Bronchus fibroblast of lung (primary cell): ENCODE measurements around the gene TUBG1. TPM values are rescaled to one million over a fixed set of nuclear protein-coding genes. Genes with fewer than 3 reads are reported as not detected.

Source experiments
- total RNA-seq: library from RNA; depleted of rRNA; stranded (reverse); fragments of >200 nt; gene quantifications from 2 replicates; pipeline ENCODE4 v1.2.3, GENCODE V29; 2015

The TUBG1 gene
- total RNA-seq = 119 and 128 TPM in 2 replicates

GRCh38 chr17:42609182-42609813 is at the start of gene TUBG1, which contains the start of gene RETREG3:
Gene TUBG1 (plus strand): TSS chr17:42609683. CDS start chr17:42609738, 55 bp downstream.
Gene RETREG3 (minus strand): TSS chr17:42609374. CDS start chr17:42609324, 50 bp downstream.

GRCh38 chr17:42561897-42562387 is 47.5 kb upstream of the TUBG1 start, which contains the start of gene COASY:
Gene COASY (plus strand): TSS chr17:42562148. CDS start chr17:42562623, 475 bp downstream.

GRCh38 chr17:42566883-42567573 is 42.5 kb upstream of the TUBG1 start, which contains the start of gene MLX:
Gene MLX (plus strand): TSS chr17:42567100. CDS start chr17:42567125, 25 bp downstream.

GRCh38 chr17:42577532-42578281 is 31.8 kb upstream of the TUBG1 start, which contains the start of gene PSMC3IP:
Gene PSMC3IP (minus strand): TSS chr17:42577729. CDS start chr17:42577686, 43 bp downstream.

GRCh38 chr17:42659079-42659931 is 49.8 kb downstream of the TUBG1 start, which contains the start of gene TUBG2:
Gene TUBG2 (plus strand): TSS chr17:42659284. CDS start chr17:42659504, 220 bp downstream.

Other genes starting within 250 kb of the TUBG1 start
- 43.0 and 43.3 TPM in 2 replicates for gene STAT3, start 221.2 kb upstream of the TUBG1 start, total RNA-seq
- gene CAVIN1, start 186.4 kb upstream of the TUBG1 start, total RNA-seq = 474 and 513 TPM in 2 replicates
- 15.8 and 19.6 TPM in 2 replicates for gene ATP6V0A1, start 150.8 kb upstream of the TUBG1 start, total RNA-seq
- gene NAGLU, start 73.4 kb upstream of the TUBG1 start, total RNA-seq = 31.4 and 37.3 TPM in 2 replicates
- 0.84 and 1.3 TPM in 2 replicates for gene HSD17B1, start 56.8 kb upstream of the TUBG1 start, total RNA-seq
- 43.4 and 44.7 TPM in 2 replicates for gene COASY, start 47.5 kb upstream of the TUBG1 start, total RNA-seq
- gene MLX, start 42.6 kb upstream of the TUBG1 start, total RNA-seq = 40.9 and 41.5 TPM in 2 replicates
- gene PSMC3IP, start 32.0 kb upstream of the TUBG1 start, total RNA-seq = 14.6 and 17.0 TPM in 2 replicates
- gene RETREG3, start 309 bp upstream of the TUBG1 start, total RNA-seq = 33.3 and 38.8 TPM in 2 replicates
- 8.5 and 11.8 TPM in 2 replicates for gene TUBG2, start 49.6 kb downstream of the TUBG1 start, total RNA-seq
- gene PLEKHH3, start 67.3 kb downstream of the TUBG1 start, total RNA-seq = 18.4 and 24.0 TPM in 2 replicates
- gene CCR10, start 72.2 kb downstream of the TUBG1 start, total RNA-seq = 4.3 and 4.7 TPM in 2 replicates
- gene CNTNAP1, start 72.8 kb downstream of the TUBG1 start, total RNA-seq = 16.0 and 16.4 TPM in 2 replicates
- gene EZH1, start 135.4 kb downstream of the TUBG1 start, total RNA-seq = 8.2 and 9.4 TPM in 2 replicates
- gene RAMP2, start 151.5 kb downstream of the TUBG1 start, total RNA-seq = 0.59 and 1.5 TPM in 2 replicates
- 96.5 and 96.9 TPM in 2 replicates for gene VPS25, start 163.8 kb downstream of the TUBG1 start, total RNA-seq
- gene WNK4, start 170.9 kb downstream of the TUBG1 start, total RNA-seq = 0.74 and 1.7 TPM in 2 replicates
- gene COA3, start 189.0 kb downstream of the TUBG1 start, total RNA-seq = 90.8 and 94.0 TPM in 2 replicates
- not detected in 2 replicates for gene CNTD1, start 189.2 kb downstream of the TUBG1 start, total RNA-seq
- 76.7 and 87.3 TPM in 2 replicates for gene BECN1, start 214.6 kb downstream of the TUBG1 start, total RNA-seq
- gene PSME3, start 223.7 kb downstream of the TUBG1 start, total RNA-seq = 96.9 and 104 TPM in 2 replicates
- 0.34 and 0.74 TPM in 2 replicates for gene AOC2, start 234.9 kb downstream of the TUBG1 start, total RNA-seq
- under 0.01 and 0.15 TPM in 2 replicates for gene AOC3, start 241.5 kb downstream of the TUBG1 start, total RNA-seq